WTC11 (cell line): ENCODE data around the gene STK32A.

Experiments
- NR2C2 ChIP-seq: sonication (generic); formaldehyde crosslinking; IDR thresholded peaks from 2 replicates; pipeline ENCODE4 v1.8.0; 2022; ENCODE audit warnings: mild to moderate bottlenecking, missing genetic modification reagents
- RELA ChIP-seq: sonication (generic); formaldehyde crosslinking; IDR thresholded peaks from 2 replicates; pipeline ENCODE4 v1.8.1; 2022; ENCODE audit warnings: missing genetic modification reagents, mild to moderate bottlenecking, borderline replicate concordance
- ZNF263 ChIP-seq: sonication (generic); formaldehyde crosslinking; IDR thresholded peaks from 2 replicates; pipeline ENCODE4 v1.8.1; 2022; ENCODE audit warnings: low read depth, mild to moderate bottlenecking, moderate library complexity, missing genetic modification reagents

DNA sequence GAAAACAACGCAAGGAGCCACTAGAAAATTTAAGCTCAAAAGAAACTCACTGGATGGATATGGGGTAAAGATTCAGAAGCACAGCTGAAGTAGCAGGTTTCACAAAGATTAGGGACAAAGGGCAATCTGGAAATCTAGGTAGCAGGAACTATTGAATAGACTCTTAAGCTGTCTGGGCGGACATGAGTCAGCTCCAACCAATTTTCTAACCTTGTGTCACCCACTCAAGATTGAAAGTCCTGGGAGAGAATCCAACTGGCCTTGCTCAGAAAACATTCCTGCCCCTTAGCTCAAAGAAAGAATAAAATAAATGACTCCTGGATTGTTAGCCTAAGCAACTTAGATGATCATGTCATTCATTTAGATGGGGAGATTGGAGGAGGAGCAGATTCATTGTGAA lies 69.2 kb downstream of the STK32A start:
- TF ChIP-seq RELA, result no peak
- TF ChIP-seq ZNF263 (CRISPR knock-in tag), result no peak
- TF ChIP-seq NR2C2 (CRISPR knock-in tag), result no peak
